PC-9 (cell line): ENCODE measurements around the gene ZIC4.

Experiments used
- CTCF ChIP-seq: fragments of 200-600 bp; sonication (generic); conservative IDR thresholded peaks from 2 replicates; pipeline ENCODE4 v1.6.1; 2017; ENCODE audit warnings: mixed run types, antibody characterized with exemption, mild to moderate bottlenecking, moderate library complexity
- EZH2 ChIP-seq: fragments of 200-600 bp; sonication (generic); IDR thresholded peaks from 2 replicates; pipeline ENCODE4 v1.8.0; 2017; ENCODE audit warnings: antibody characterized with exemption, low read depth

GRCh38 chr3:147367676-147368075 lies 38.7 kb downstream of the ZIC4 start:
- TF ChIP-seq CTCF (no peak), EZH2 (no peak)
